MM.1S (cell line): Measurements from ENCODE around the gene HSF2BP.

Source experiments
- DNase-seq: peaks from one replicate; pipeline ENCODE4 v3.0.0-alpha.2; 2015
- H2AFZ ChIP-seq: fragments of 300-600 bp; sonication (generic); 2 replicates; pipeline ENCODE4 v1.6.0; 2016; ENCODE audit warnings: antibody characterized with exemption, low read length
- H3F3A ChIP-seq: fragments of 300-600 bp; sonication (generic); 2 replicates; pipeline ENCODE4 v1.6.1; 2016; ENCODE audit warnings: mild to moderate bottlenecking, antibody characterized with exemption, low read length, moderate library complexity, mixed read lengths; ENCODE audit not compliant: insufficient read depth
- H3K27ac ChIP-seq: fragments of 300-600 bp; sonication (generic); 2 replicates; pipeline ENCODE4 v1.5.1; 2016; ENCODE audit warnings: mild to moderate bottlenecking, low read length
- H3K27me3 ChIP-seq: fragments of 300-600 bp; sonication (generic); replicated peaks from 2 replicates; pipeline ENCODE4 v1.6.0; 2016; ENCODE audit warnings: low read length; ENCODE audit not compliant: insufficient read depth
- H3K36me3 ChIP-seq: fragments of 300-600 bp; sonication (generic); replicated peaks from 2 replicates; pipeline ENCODE4 v1.6.1; 2016; ENCODE audit warnings: mild to moderate bottlenecking, low read length, mixed read lengths; ENCODE audit not compliant: insufficient read depth
- H3K4me1 ChIP-seq: fragments of 300-600 bp; sonication (generic); 2 replicates; pipeline ENCODE4 v1.6.1; 2016; ENCODE audit warnings: low read length, mixed read lengths
- H3K4me2 ChIP-seq: fragments of 300-600 bp; sonication (generic); 2 replicates; pipeline ENCODE4 v1.6.0; 2016; ENCODE audit warnings: low read depth, low read length
- H3K4me3 ChIP-seq: fragments of 300-600 bp; sonication (generic); 2 replicates; pipeline ENCODE4 v1.5.1; 2016; ENCODE audit warnings: low read length, mixed read lengths
- H3K79me2 ChIP-seq: fragments of 300-600 bp; sonication (generic); 2 replicates; pipeline ENCODE4 v1.6.1; 2016; ENCODE audit warnings: mixed run types, low read length, mixed read lengths
- H3K9ac ChIP-seq: fragments of 300-600 bp; sonication (generic); 2 replicates; pipeline ENCODE4 v1.6.1; 2016; ENCODE audit warnings: low read length, mixed read lengths
- H3K9me2 ChIP-seq: fragments of 300-600 bp; sonication (generic); replicated peaks from 2 replicates; pipeline ENCODE4 v1.6.1; 2016; ENCODE audit warnings: mild to moderate bottlenecking, low read length, mixed read lengths; ENCODE audit not compliant: insufficient read depth
- H3K9me3 ChIP-seq: fragments of 300-600 bp; sonication (generic); replicated peaks from 2 replicates; pipeline ENCODE4 v1.6.1; 2016; ENCODE audit warnings: mild to moderate bottlenecking, low read length, mixed read lengths; ENCODE audit not compliant: insufficient read depth
- H4K20me1 ChIP-seq: fragments of 300-600 bp; sonication (generic); 2 replicates; pipeline ENCODE4 v1.6.1; 2016; ENCODE audit warnings: mild to moderate bottlenecking, low read length, moderate library complexity, mixed read lengths; ENCODE audit not compliant: insufficient read depth
- CTCF ChIP-seq: fragments of 300-600 bp; sonication (generic); IDR thresholded peaks from 2 replicates; pipeline ENCODE4 v1.5.1; 2016; ENCODE audit warnings: antibody characterized with exemption, low read length, mixed read lengths
- EZH2 ChIP-seq: fragments of 300-600 bp; sonication (generic); optimal IDR thresholded peaks from 2 replicates; pipeline ENCODE3; 2017; ENCODE audit warnings: low read depth, mild to moderate bottlenecking, antibody characterized with exemption, low read length, mixed read lengths
- EZH2phosphoT487 ChIP-seq: fragments of 300-600 bp; sonication (generic); IDR thresholded peaks from 2 replicates; pipeline ENCODE4 v1.6.1; 2018; ENCODE audit warnings: antibody characterized with exemption, low read length

Gene HSF2BP

DNA sequence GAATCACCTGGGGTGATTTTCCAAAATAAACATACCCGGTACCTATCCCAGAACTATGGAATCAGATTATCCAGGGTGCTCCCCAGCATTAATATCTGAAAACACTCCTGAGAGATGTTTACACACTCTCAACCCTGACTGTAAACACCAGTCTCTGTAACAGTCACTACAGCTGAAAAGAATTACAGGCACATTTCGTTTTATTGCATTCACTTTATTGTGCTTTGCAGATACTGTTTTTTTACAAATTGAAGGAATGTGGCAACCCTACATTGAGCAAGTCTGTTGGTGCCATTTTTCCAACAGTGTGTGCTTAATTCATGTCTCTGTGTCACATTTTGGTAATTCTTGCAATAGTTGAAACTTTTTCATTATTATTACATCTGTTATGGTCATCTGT is 31.8 kb downstream of the HSF2BP start:
- Histone ChIP-seq H3K9me3 (no peaks in the 10 kb centered on the region), H3K4me1 (no peaks in the 10 kb centered on the region), H3F3A (no peaks in the 10 kb centered on the region), H3K4me3 (no peak overlapping the region), H3K36me3 (no peaks in the 10 kb centered on the region), H3K9ac (no peak overlapping the region), H3K27me3 (no peaks in the 10 kb centered on the region), H2AFZ (no peak overlapping the region), H3K27ac (no peak overlapping the region), H3K9me2 (no peaks in the 10 kb centered on the region), H3K4me2 (no peak overlapping the region), H4K20me1 (no peaks in the 10 kb centered on the region), H3K79me2 (no peaks in the 10 kb centered on the region)
- DNase-seq = no peak
- no peak for TF ChIP-seq CTCF
- no peak for TF ChIP-seq EZH2
- TF ChIP-seq EZH2phosphoT487 = no peak

DNA sequence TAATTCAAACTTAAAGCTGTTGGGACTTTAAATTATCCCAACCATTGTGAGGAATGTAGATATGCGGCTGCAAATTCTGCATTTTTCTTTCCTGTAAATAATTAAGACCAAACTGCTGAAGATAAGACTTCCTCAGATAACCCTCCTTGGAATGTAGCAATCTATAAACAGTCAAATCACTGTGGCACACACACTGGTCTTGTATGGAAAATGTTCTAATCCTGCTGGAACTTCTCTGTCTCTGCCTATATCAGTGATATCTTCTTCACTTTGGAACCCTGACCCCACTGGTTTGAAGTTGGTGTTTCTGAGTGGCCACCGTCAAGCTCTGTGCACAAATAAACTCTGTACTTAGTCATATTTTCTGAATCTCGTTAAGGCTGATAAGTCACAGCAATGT is 32.9 kb downstream of the HSF2BP start:
- Histone ChIP-seq H3K9me2 (no peaks in the 10 kb centered on the region), H3K27ac (no peak overlapping the region), H3K4me3 (no peak overlapping the region), H4K20me1 (no peaks in the 10 kb centered on the region), H3K36me3 (no peaks in the 10 kb centered on the region), H3K4me2 (no peak overlapping the region), H3K27me3 (no peaks in the 10 kb centered on the region), H3K4me1 (no peaks in the 10 kb centered on the region), H3K9ac (no peak overlapping the region), H2AFZ (no peak overlapping the region), H3K9me3 (no peaks in the 10 kb centered on the region), H3F3A (no peaks in the 10 kb centered on the region), H3K79me2 (no peaks in the 10 kb centered on the region)
- no peak for DNase-seq
- no peak for TF ChIP-seq EZH2phosphoT487
- no peak for TF ChIP-seq CTCF
- no peak for TF ChIP-seq EZH2

- TF ChIP-seq EZH2 = no peak
- TF ChIP-seq CTCF = no peak
- no peak for TF ChIP-seq EZH2phosphoT487
- Histone ChIP-seq H3K4me2 (no peak overlapping the region), H4K20me1 (no peaks in the 10 kb centered on the region), H3K79me2 (no peaks in the 10 kb centered on the region), H3K4me3 (no peak overlapping the region), H3K27ac (no peak overlapping the region), H3K9ac (no peak overlapping the region), H3K9me3 (no peaks in the 10 kb centered on the region), H2AFZ (no peak overlapping the region), H3K36me3 (no peaks in the 10 kb centered on the region), H3K27me3 (no peaks in the 10 kb centered on the region), H3K4me1 (peaks cover 6% of the 10 kb centered on the region), H3F3A (no peaks in the 10 kb centered on the region), H3K9me2 (no peaks in the 10 kb centered on the region)
- DNase-seq = no peak
Measured at GRCh38 chr21:43624339-43624738, 34.9 kb downstream of the HSF2BP start.
